ENCODE measurements around the gene KIAA1671.

Gene KIAA1671

DNA sequence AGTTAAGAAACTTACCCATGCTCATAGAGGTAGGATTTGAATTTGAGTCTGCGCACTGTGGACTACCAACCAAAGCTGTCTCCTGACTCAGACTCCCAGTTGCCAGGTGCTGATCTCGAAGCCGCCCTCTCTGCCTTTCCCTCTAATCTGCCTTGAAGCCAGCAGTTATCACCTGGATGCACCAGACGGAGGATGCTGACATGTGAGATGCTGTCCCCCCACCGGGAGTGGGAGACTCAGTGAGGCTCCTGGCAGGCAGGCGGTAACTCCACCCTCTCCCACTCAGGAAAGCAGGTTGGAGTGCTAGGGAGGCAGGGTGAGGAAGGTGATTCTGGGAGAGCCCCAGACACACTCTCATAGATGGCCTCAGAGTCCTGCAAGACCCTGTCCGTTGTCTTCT is 40.4 kb downstream of the KIAA1671 start:
- no peak for DNase-seq (ENCODE audit: low spot score)
- TF ChIP-seq, protein P1, sequence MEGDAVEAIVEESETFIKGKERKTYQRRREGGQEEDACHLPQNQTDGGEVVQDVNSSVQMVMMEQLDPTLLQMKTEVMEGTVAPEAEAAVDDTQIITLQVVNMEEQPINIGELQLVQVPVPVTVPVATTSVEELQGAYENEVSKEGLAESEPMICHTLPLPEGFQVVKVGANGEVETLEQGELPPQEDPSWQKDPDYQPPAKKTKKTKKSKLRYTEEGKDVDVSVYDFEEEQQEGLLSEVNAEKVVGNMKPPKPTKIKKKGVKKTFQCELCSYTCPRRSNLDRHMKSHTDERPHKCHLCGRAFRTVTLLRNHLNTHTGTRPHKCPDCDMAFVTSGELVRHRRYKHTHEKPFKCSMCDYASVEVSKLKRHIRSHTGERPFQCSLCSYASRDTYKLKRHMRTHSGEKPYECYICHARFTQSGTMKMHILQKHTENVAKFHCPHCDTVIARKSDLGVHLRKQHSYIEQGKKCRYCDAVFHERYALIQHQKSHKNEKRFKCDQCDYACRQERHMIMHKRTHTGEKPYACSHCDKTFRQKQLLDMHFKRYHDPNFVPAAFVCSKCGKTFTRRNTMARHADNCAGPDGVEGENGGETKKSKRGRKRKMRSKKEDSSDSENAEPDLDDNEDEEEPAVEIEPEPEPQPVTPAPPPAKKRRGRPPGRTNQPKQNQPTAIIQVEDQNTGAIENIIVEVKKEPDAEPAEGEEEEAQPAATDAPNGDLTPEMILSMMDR (IDR thresholded peaks at IDR 0.05; ENCODE audit: borderline replicate concordance, control extremely low read depth, extremely low read depth, insufficient read depth, missing control alignments): no peak
- in situ Hi-C loops (cut with MboI; ENCODE audit: low sequenced_read_pairs, unreplicated experiment): no loop called here

DNA sequence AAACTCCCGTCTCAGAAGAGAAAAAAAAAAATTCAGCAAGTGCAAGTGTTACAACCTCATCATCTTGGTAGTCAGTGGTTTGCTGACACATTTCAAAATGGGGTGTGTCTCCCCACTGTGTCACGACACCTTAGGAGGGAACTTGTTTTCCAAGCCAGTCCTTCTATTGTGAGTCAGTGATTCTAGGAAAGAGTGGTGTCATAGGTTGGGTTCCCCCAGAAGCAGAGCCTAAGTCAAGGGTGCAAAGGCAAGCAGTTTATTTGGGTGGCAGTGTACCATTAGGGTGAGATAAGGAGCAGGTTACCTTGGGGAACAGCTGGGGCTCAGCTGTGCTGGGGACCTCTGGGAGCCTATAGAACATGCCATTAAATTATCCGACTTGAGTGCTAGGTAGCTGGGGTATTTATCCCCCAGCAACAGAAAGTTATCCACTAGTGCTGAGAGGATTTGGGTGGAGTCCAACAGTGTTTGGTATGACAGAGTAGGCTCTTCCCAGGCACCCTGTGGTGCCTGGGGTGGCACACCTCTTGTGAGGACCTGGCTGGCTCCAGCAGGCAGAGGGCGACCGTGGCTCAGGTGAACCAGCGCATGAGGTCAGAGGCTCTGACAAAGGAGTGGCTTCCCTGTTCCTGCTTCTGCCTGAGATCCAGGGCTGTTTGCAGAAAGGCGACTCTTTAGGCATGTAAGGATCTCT is 41.7 kb downstream of the KIAA1671 start:
- in situ Hi-C loops (cut with MboI; ENCODE audit: low sequenced_read_pairs, unreplicated experiment): no loop called here
- TF ChIP-seq, protein P1 (IDR thresholded peaks at IDR 0.05; ENCODE audit: borderline replicate concordance, control extremely low read depth, extremely low read depth, insufficient read depth, missing control alignments): no peak
- no peak for DNase-seq (ENCODE audit: low spot score)

DNA sequence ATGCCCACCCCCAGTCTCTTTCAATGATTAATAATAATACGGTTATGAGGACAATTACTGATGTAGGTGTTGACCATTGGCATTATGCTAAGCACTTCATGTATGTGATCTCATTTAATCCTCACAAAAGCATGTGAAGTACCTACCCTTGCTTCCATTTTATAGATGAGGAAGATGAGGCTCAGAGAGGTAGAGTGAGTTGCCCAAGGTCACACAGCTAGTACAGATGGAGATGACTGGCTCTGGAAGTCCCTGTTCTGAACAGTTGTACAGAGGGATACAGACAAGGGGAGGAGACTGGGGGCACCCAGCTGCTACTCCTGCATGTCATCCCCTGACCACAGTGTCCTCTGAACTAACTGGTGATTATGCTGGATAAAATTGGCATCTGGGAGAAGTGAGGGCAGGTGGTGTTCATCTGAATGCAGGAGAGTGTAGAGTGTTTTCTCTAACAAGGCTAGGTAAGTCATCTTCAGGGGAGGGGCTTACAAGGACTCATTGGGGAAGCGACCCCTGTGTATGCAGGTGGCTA is 43.2 kb downstream of the KIAA1671 start:
- in situ Hi-C loops (cut with MboI; ENCODE audit: low sequenced_read_pairs, unreplicated experiment): no loop called here
- TF ChIP-seq, protein P1 (IDR thresholded peaks at IDR 0.05; ENCODE audit: borderline replicate concordance, control extremely low read depth, extremely low read depth, insufficient read depth, missing control alignments): no peak
- no peak for DNase-seq (ENCODE audit: low spot score)

DNA sequence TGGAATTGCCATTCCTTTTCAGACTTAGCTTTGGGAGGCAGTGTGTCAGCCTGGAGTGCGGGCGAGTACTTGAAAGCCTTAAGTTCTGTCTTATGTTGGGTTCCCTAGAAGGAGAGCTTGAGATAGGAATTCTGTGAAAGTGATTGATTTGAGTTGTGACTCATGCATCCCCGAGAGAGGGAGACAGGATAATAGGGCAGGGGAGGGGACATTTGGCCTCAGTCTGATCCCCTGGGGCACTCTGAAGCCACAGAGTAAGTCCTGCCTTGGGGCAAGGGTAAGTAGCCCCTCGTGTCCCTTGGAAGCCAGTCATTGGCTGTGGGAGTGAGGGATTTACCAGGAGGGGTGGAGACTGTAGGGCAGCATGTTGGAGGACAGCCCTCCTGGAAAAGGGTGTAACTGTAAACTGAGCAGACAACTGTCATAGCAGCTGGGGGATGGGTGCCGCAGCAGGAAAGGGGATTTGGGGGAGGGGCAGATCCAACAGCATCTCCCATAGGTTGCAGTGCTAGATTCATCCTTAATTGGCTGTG is 44.0 kb downstream of the KIAA1671 start:
- no peak for DNase-seq (ENCODE audit: low spot score)
- TF ChIP-seq, protein P1 (IDR thresholded peaks at IDR 0.05; ENCODE audit: borderline replicate concordance, control extremely low read depth, extremely low read depth, insufficient read depth, missing control alignments): no peak

DNA sequence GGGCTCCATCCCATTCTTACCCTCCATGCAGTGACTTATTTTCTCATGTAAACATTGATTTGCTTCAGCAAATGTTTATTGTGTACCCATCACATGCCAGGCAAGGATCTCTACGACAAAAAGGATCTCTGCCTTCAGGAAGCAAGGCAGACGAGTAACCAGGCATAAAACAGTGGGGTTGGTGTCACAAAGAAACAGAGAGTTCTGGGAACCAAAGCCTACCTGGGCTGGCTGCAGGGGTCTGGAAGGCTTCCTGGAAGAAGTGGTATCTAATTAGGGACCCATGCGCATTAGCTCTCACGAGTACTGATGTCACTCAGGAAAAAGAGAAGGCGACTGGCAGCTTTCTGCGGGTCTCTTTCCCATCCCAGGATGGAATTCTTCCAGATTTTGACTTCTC is 44.5 kb downstream of the KIAA1671 start:
- no peak for DNase-seq (ENCODE audit: low spot score)
- TF ChIP-seq, protein P1 (IDR thresholded peaks at IDR 0.05; ENCODE audit: borderline replicate concordance, control extremely low read depth, extremely low read depth, insufficient read depth, missing control alignments): no peak
- in situ Hi-C loops (cut with MboI; ENCODE audit: low sequenced_read_pairs, unreplicated experiment): no loop called here

More for the DNA sequence above, 44.0 kb downstream of the KIAA1671 start:
- in situ Hi-C loops (cut with MboI; ENCODE audit: low sequenced_read_pairs, unreplicated experiment): no loop called here

DNA sequence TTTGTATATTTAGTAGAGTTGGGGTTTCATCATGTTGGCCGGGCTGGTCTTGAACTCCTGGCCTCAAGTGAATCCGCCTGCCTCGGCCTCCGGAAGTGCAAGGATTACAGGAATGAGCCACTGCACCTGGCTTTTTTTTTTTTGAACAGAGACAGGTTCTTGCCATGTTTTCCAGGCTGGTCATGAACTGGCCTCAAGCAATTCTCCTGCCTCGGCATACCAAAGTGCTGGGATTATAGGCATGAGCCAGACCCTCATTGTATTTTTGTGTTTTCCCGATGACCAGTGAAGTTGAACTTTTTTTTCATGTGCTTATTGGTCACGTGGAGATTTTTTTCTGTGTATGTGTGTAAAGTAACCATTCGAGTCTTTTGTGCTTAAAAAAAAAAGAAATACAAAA is 48.2 kb downstream of the KIAA1671 start:
- DNase-seq (ENCODE audit: low spot score): no peak
- in situ Hi-C loops (cut with MboI; ENCODE audit: low sequenced_read_pairs, unreplicated experiment): no loop called here
- TF ChIP-seq, protein P1 (IDR thresholded peaks at IDR 0.05; ENCODE audit: borderline replicate concordance, control extremely low read depth, extremely low read depth, insufficient read depth, missing control alignments): no peak

Data from GM13976 (cell line).